H1 (cell line): ENCODE data around the gene NUCB1. TPM values are rescaled to one million over a fixed set of nuclear protein-coding genes. Genes with fewer than 3 reads are reported as not detected.

Experiments
- EZH2 ChIP-seq: fragments of 200-600 bp; sonication (generic); IDR thresholded peaks from 2 replicates; pipeline ENCODE4 v1.7.1; 2012; ENCODE audit warnings: low read depth, mild to moderate bottlenecking, moderate library complexity, low read length, inconsistent platforms; ENCODE audit not compliant: severe bottlenecking
- SIX5 ChIP-seq: IDR thresholded peaks from 2 replicates; pipeline ENCODE4 v1.6.1; 2011; ENCODE audit warnings: mild to moderate bottlenecking, low read depth, low read length
- polyA plus RNA-seq, 7 experiments: library from polyadenylated mRNA; depleted of rRNA in 3 of 7; stranded (reverse) in 5 of 7; unstranded in 2 of 7; fragments of >200 nt in 5 of 7; fragments of 200-250 nt in 2 of 7; gene quantifications; 1 replicate in 5 of 7; 2 replicates in 1 of 7; 4 replicates in 1 of 7; pipeline versions ENCODE4 v1.2.1 to v1.2.3, GENCODE V29; 2011 to 2013; ENCODE audit warnings: missing spikeins in 2 of 7, mixed read lengths in 2 of 7
- total RNA-seq: library from RNA; stranded (reverse); fragmentation: NEBNext Ultra II Directional; extraction: Animal tissue kit (Norgen Biotek cat#: 25700); gene quantifications from 2 replicates; pipeline ENCODE4 v1.2.1, GENCODE V29; 2021

NUCB1 gene
- total and polyA plus RNA-seq, 2 of the 8 experiments (the other 6 are each of a cell fraction or from before 2014, with no cell fraction given): 111 to 121 TPM

DNA sequence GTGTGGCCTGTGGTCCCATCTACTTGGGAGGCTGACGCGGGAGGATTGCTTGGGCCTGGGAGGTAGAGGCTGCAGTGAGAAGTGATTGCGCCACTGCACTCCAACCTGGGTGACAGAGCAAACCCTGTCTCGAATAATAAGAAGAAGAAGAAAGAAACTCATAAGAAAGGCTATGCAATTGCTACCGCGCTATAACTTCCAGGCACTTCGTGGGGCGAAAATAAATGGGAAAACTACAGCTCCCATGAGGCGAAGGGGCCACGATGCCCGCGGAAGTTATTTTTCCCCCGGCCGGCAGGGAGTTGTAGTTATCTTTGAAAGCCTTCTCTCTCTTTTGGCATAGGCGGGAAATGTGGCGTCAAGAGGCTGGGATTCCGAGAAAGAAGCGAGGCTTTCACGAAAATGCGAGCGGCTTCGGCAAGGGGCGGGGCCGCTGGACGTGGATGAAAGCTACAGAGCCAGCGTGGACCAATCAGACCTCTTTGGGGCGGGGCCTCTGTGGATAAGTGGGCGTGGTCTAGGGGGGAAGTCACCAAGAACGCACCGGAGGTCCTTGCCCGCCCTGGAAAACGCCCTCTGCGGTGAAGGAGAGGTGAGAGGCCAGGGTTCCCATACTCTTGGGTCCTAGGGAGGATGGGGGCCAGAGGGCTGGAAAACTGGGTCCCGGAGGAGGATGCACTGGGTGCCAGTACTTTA, at the start of gene NUCB1 (continued):
- TF ChIP-seq SIX5: peak; percentile 76
- no peak for TF ChIP-seq EZH2
